ENCODE results near the gene HOXC10.
A peak's percentile ranks its signal among the peaks of the same experiment; 100 is the strongest.

Gene HOXC10

GRCh38 chr12:53984901-53985691 lies at the start of gene HOXC10:
HOXC10 (plus strand) TSS chr12:53985146; CDS start chr12:53985260, 114 bp downstream.
- DNase-seq, result peak; percentile 92 to 98

- DNase-seq, result no peak
These were observed 49.3 kb upstream of the HOXC10 start for GRCh38 chr12:53935383-53936341.

- no peak for DNase-seq
These were observed 47.8 kb upstream of the HOXC10 start for GRCh38 chr12:53937099-53937498.

GRCh38 chr12:53937596-53938325 lies 47.2 kb upstream of the HOXC10 start:
- DNase-seq, result peak in 1 of 2 experiments; percentile 77

GRCh38 chr12:53938326-53939140 lies 46.4 kb upstream of the HOXC10 start, which contains the start of gene HOXC13:
HOXC13 (plus strand) TSS chr12:53938831; CDS start chr12:53938907, 76 bp downstream.
- DNase-seq, result peak; percentile 99 to 100

GRCh38 chr12:53939141-53940108 lies 45.5 kb upstream of the HOXC10 start:
- DNase-seq, result no peak

GRCh38 chr12:53940443-53941014 lies 44.4 kb upstream of the HOXC10 start:
- no peak for DNase-seq

GRCh38 chr12:53941187-53941586 lies 43.8 kb upstream of the HOXC10 start:
- no peak for DNase-seq

- no peak for DNase-seq
These were observed 43.2 kb upstream of the HOXC10 start for GRCh38 chr12:53941750-53942149.

- no peak for DNase-seq
These were observed 42.4 kb upstream of the HOXC10 start for GRCh38 chr12:53942467-53942997.

GRCh38 chr12:53944209-53944608 lies 40.7 kb upstream of the HOXC10 start:
- no peak for DNase-seq

- DNase-seq, result no peak
These were observed 39.8 kb upstream of the HOXC10 start for GRCh38 chr12:53944907-53945847.

GRCh38 chr12:53947743-53948142 lies 37.2 kb upstream of the HOXC10 start:
- DNase-seq, result no peak

GRCh38 chr12:53948650-53949593 lies 36.0 kb upstream of the HOXC10 start:
- no peak for DNase-seq

GRCh38 chr12:53949631-53950436 lies 35.1 kb upstream of the HOXC10 start:
- peak; percentile 19 to 57 for DNase-seq

GRCh38 chr12:53950437-53950773 lies 34.5 kb upstream of the HOXC10 start:
- DNase-seq, result no peak
